HCT116 (cell line): Measurements from ENCODE around the gene LY6G6C. TPM values are rescaled to one million over a fixed set of nuclear protein-coding genes. Genes with fewer than 3 reads are reported as not detected.

Source experiments
- ATAC-seq: fragments of 200-7000 bp; cut with Tn5 transposase; 2 replicates; pipeline ENCODE4 v1.9.1; 2020; ENCODE audit warnings: mild to moderate bottlenecking, moderate library complexity
- BruUV-seq: library from RNA; stranded (reverse); fragments of 400-500 nt; replicated peaks from 2 replicates; lab custom pipeline; 2021; lab: Mats Ljungman, UMichigan
- CTCF ChIA-PET: fragments of 300-600 bp; sonication (Branson Sonifier 250); formaldehyde crosslinking; loops from one replicate; lab custom pipeline; 2021; ENCODE audit warnings: antibody characterized with exemption; lab: Charles Lee
- POLR2A ChIA-PET: fragments of 300-600, 350-600 bp; sonication (Branson Sonifier 250); formaldehyde crosslinking; loops from one replicate; lab custom pipeline; 2021; ENCODE audit warnings: antibody characterized with exemption; lab: Charles Lee
- RAD21 ChIA-PET, 2 experiments: fragments of 300-600 bp; sonication (Branson Sonifier 250); formaldehyde crosslinking; loops; one replicate each; lab custom pipeline; 2023; ENCODE audit warnings: low total read pairs in 2 of 2; ENCODE audit not compliant: uncharacterized antibody in 2 of 2, unreplicated experiment in 2 of 2, low non-redundant PET in 1 of 2; lab: Charles Lee
- DNase-seq: peaks from one replicate; pipeline ENCODE4 v3.0.0-alpha.2; 2010; ENCODE audit warnings: low read depth, low spot score
- H2AFZ ChIP-seq: fragments of 200-600 bp; shearing (Covaris generic), sonication (generic); 2 replicates; pipeline ENCODE4 v1.6.1; 2017; ENCODE audit warnings: low read depth, mixed run types, mixed read lengths, antibody characterized with exemption, low read length; ENCODE audit not compliant: poor library complexity, severe bottlenecking
- H3K27ac ChIP-seq: 2 replicates; pipeline ENCODE4 v1.5.1; 2012; ENCODE audit warnings: low read depth, low read length
- H3K27me3 ChIP-seq: fragments of 200-600 bp; sonication (generic); 2 replicates; pipeline ENCODE4 v1.6.1; 2016; ENCODE audit warnings: mixed run types, low read length, mixed read lengths; ENCODE audit not compliant: insufficient read depth
- H3K36me3 ChIP-seq, 2 experiments: fragments of 200-500 bp in 1 of 2; fragments of 200-600 bp in 1 of 2; sonication (Bioruptor generic) in 1 of 2; sonication (generic) in 1 of 2; 2 replicates each; pipeline versions ENCODE4 v1.5.1 to v1.6.1; 2014 to 2016; ENCODE audit warnings: low read length in 2 of 2, inconsistent platforms in 1 of 2, mixed read lengths in 1 of 2, mixed run types in 1 of 2; ENCODE audit not compliant: insufficient read depth in 2 of 2, control insufficient read depth in 1 of 2
- H3K4me1 ChIP-seq, 2 experiments: fragments of 200-600 bp in 1 of 2; sonication (generic) in 1 of 2; 2 replicates each; pipeline versions ENCODE4 v1.5.1 to v1.6.1; 2012 to 2017; ENCODE audit warnings: low read length in 2 of 2, inconsistent platforms in 1 of 2, mild to moderate bottlenecking in 1 of 2, mixed read lengths in 1 of 2, mixed run types in 1 of 2, moderate library complexity in 1 of 2; ENCODE audit not compliant: insufficient read depth in 2 of 2, control insufficient read depth in 1 of 2
- H3K4me2 ChIP-seq: fragments of 200-600 bp; sonication (generic); 2 replicates; pipeline ENCODE4 v1.6.1; 2017; ENCODE audit warnings: mixed run types, low read length, mixed read lengths
- H3K4me3 ChIP-seq, 2 experiments: fragments of 200-600 bp in 1 of 2; sonication (generic) in 1 of 2; replicated peaks in 1 of 2; 2 replicates each; pipeline ENCODE4 v1.5.1; 2011 to 2016; ENCODE audit warnings: low read length in 2 of 2, control low read depth in 1 of 2, low read depth in 1 of 2, mild to moderate bottlenecking in 1 of 2, mixed read lengths in 1 of 2, mixed run types in 1 of 2
- H3K79me2 ChIP-seq: fragments of 200-600 bp; sonication (generic); 2 replicates; pipeline ENCODE4 v1.6.1; 2017; ENCODE audit warnings: mild to moderate bottlenecking, mixed run types, low read length, moderate library complexity, mixed read lengths; ENCODE audit not compliant: insufficient read depth
- H3K9ac ChIP-seq: fragments of 200-600 bp; sonication (generic); 2 replicates; pipeline ENCODE4 v1.6.1; 2016; ENCODE audit warnings: low read length, mixed read lengths
- H3K9me2 ChIP-seq: fragments of 200-600 bp; sonication (generic), shearing (Covaris generic); 2 replicates; pipeline ENCODE4 v1.6.1; 2017; ENCODE audit warnings: mixed run types, mild to moderate bottlenecking, moderate library complexity; ENCODE audit not compliant: insufficient read depth
- H3K9me3 ChIP-seq, 2 experiments: fragments of 200-500 bp in 1 of 2; fragments of 200-600 bp in 1 of 2; sonication (Bioruptor generic) in 1 of 2; sonication (generic) in 1 of 2; 2 replicates each; pipeline ENCODE4 v1.6.1; 2014 to 2017; ENCODE audit warnings: low read length in 2 of 2, mixed read lengths in 2 of 2, inconsistent platforms in 1 of 2, low read depth in 1 of 2, mild to moderate bottlenecking in 1 of 2, mixed run types in 1 of 2, moderate library complexity in 1 of 2; ENCODE audit not compliant: control insufficient read depth in 1 of 2, insufficient read depth in 1 of 2
- H4K20me1 ChIP-seq: fragments of 200-600 bp; sonication (generic), shearing (Covaris generic); 2 replicates; pipeline ENCODE4 v1.6.1; 2017; ENCODE audit warnings: mixed run types, mild to moderate bottlenecking, moderate library complexity; ENCODE audit not compliant: insufficient read depth
- ATF3 ChIP-seq: IDR thresholded peaks from 2 replicates; pipeline ENCODE4 v1.6.1; 2012
- CTCF ChIP-seq, 3 experiments: fragments of 200-600 bp in 1 of 3; sonication (generic) in 1 of 3; IDR thresholded peaks in 2 of 3; conservative IDR thresholded peaks in 1 of 3; 2 replicates each; pipeline ENCODE4 v1.5.1; 2012 to 2017; ENCODE audit warnings: low read depth in 2 of 3, low read length in 2 of 3, antibody characterized with exemption in 1 of 3, borderline replicate concordance in 1 of 3, control low read depth in 1 of 3, mild to moderate bottlenecking in 1 of 3, mixed read lengths in 1 of 3, mixed run types in 1 of 3, moderate library complexity in 1 of 3; ENCODE audit not compliant: insufficient read depth in 1 of 3
- ELF1 ChIP-seq: IDR thresholded peaks from 2 replicates; pipeline ENCODE4 v1.6.1; 2012; ENCODE audit warnings: low read depth, borderline replicate concordance
- EZH2 ChIP-seq: fragments of 200-600 bp; sonication (generic); IDR thresholded peaks from 2 replicates; pipeline ENCODE4 v1.6.1; 2017; ENCODE audit warnings: antibody characterized with exemption, mixed run types
- EZH2phosphoT487 ChIP-seq: fragments of 200-600 bp; IDR thresholded peaks from 2 replicates; pipeline ENCODE4 v1.6.1; 2018; ENCODE audit warnings: antibody characterized with exemption, borderline replicate concordance
- POLR2AphosphoS5 ChIP-seq: IDR thresholded peaks from 2 replicates; pipeline ENCODE4 v1.6.1; 2011; ENCODE audit warnings: mild to moderate bottlenecking, low read depth, low read length, moderate library complexity
- RAD21 ChIP-seq: IDR thresholded peaks from 2 replicates; pipeline ENCODE4 v1.6.1; 2012; ENCODE audit warnings: low read depth, mild to moderate bottlenecking
- SIN3A ChIP-seq: IDR thresholded peaks from 2 replicates; pipeline ENCODE4 v1.6.1; 2012; ENCODE audit warnings: low read depth
- SP1 ChIP-seq: IDR thresholded peaks from 2 replicates; pipeline ENCODE4 v1.6.1; 2012; ENCODE audit warnings: low read depth
- YY1 ChIP-seq: IDR thresholded peaks from 2 replicates; pipeline ENCODE4 v1.6.1; 2011; ENCODE audit warnings: low read length, low read depth, moderate library complexity, mild to moderate bottlenecking; ENCODE audit not compliant: insufficient replicate concordance; ENCODE audit errors: extremely low read depth
- ZBTB33 ChIP-seq: IDR thresholded peaks from 2 replicates; pipeline ENCODE4 v1.6.1; 2011; ENCODE audit warnings: mild to moderate bottlenecking, low read length, moderate library complexity; ENCODE audit not compliant: insufficient replicate concordance; ENCODE audit errors: extremely low read depth
- ZFX ChIP-seq: fragments of 450-650 bp; IDR thresholded peaks from 2 replicates; pipeline ENCODE4 v1.6.1; 2017
- intact Hi-C: fragments of 100-400 bp; cut with micrococcal nuclease; formaldehyde crosslinking; loops from 2 replicates; pipeline ENCODE4 v1.10.0; 2022
- total RNA-seq: library from RNA; stranded (reverse); gene quantifications from one replicate; pipeline ENCODE4 v1.2.1, GENCODE V29; 2021; ENCODE audit not compliant: unreplicated experiment

Gene LY6G6C
- total RNA-seq, 1 experiment from 2014 or later = 0.54 TPM

- POLR2A ChIA-PET = interaction anchor here (0.5 kb wide), 1 partner anchor 10 kb away, joined by 3 read pairs; no protein-coding TSS in a partner anchor
- H4K20me1 ChIP-seq = no peaks in the 10 kb centered on the region
- DNase-seq = no peak
- CTCF ChIA-PET = no interaction called here
- H3K4me2 ChIP-seq = no peak overlapping the region
- no TSS peak for BruUV-seq
- H3K36me3 ChIP-seq = peaks cover 3% of the 10 kb centered on the region in 2 experiments; a peak in 1 of 4 replicates
- no peaks in the 10 kb centered on the region for H3K27me3 ChIP-seq
- no peak overlapping the region for H3K4me3 ChIP-seq
- H3K79me2 ChIP-seq = no peaks in the 10 kb centered on the region
- no peak overlapping the region for H3K27ac ChIP-seq
- no peaks in the 10 kb centered on the region for H3K9me3 ChIP-seq
- no peak for TF ChIP-seq RAD21
- TF ChIP-seq CTCF (IDR thresholded peaks at IDR 0.05 in 2 of 3, conservative IDR thresholded peaks at IDR 0.05 in 1 of 3; ENCODE audit: borderline replicate concordance in 1 of 3, insufficient read depth in 1 of 3, low read depth in 2 of 3, low read length in 2 of 3) = no peak
- TF ChIP-seq YY1 = no peak
- TF ChIP-seq ZBTB33 = no peak
- no peak for TF ChIP-seq POLR2AphosphoS5
- TF ChIP-seq EZH2phosphoT487 = no peak
- no peak for TF ChIP-seq EZH2
- TF ChIP-seq SP1 = no peak
- TF ChIP-seq SIN3A = no peak
- no peak for TF ChIP-seq ATF3
- no peak for TF ChIP-seq ZFX
- TF ChIP-seq ELF1 = no peak
- peaks cover 6 to 29% of the 10 kb centered on the region in 2 experiments; a peak in 3 of 4 replicates for H3K4me1 ChIP-seq
- ATAC-seq = no peak
- H3K9me2 ChIP-seq = no peaks in the 10 kb centered on the region
- no peak overlapping the region for H2AFZ ChIP-seq
- RAD21 ChIA-PET = no interaction called here
- H3K9ac ChIP-seq = no peak overlapping the region
- intact Hi-C loops = no loop called here
Observed at GRCh38 chr6:31725502-31726350, 4.2 kb upstream of the LY6G6C start.
